OCI-LY7 (cell line): Measurements from ENCODE around the gene GDPD3. TPM values are rescaled to one million over a fixed set of nuclear protein-coding genes. Genes with fewer than 3 reads are reported as not detected.

ENCODE experiments used
- Bru-seq: library from RNA; stranded (reverse); fragments of 400-500 nt; gene quantifications from one replicate; lab custom pipeline; 2021; lab: Mats Ljungman, UMichigan
- BruChase-seq, 2 experiments: library from RNA; stranded (reverse); fragments of 400-500 nt; gene quantifications; one replicate each; lab custom pipeline; 2021; lab: Mats Ljungman, UMichigan
- BruUV-seq: library from RNA; stranded (reverse); fragments of 400-500 nt; replicated peaks from 2 replicates; lab custom pipeline; 2021; lab: Mats Ljungman, UMichigan
- CTCF ChIA-PET: fragments of 300-600 bp; sonication (Branson Sonifier 250); formaldehyde crosslinking; loops from one replicate; lab custom pipeline; 2022; ENCODE audit warnings: antibody characterized with exemption; ENCODE audit not compliant: unreplicated experiment; lab: Charles Lee
- POLR2A ChIA-PET: fragments of 300-600 bp; sonication (Branson Sonifier 250); formaldehyde crosslinking; loops from one replicate; lab custom pipeline; 2022; ENCODE audit warnings: antibody characterized with exemption; lab: Charles Lee
- DNase-seq: peaks from one replicate; pipeline ENCODE4 v3.0.0-alpha.2; 2015; ENCODE audit warnings: low spot score
- H2AFZ ChIP-seq: fragments of 200-600 bp; sonication (generic), shearing (Covaris generic); 2 replicates; pipeline ENCODE4 v1.6.1; 2014; ENCODE audit warnings: mild to moderate bottlenecking, antibody characterized with exemption, low read length, moderate library complexity
- H3K27ac ChIP-seq: fragments of 200-600 bp; sonication (generic); 2 replicates; pipeline ENCODE4 v1.5.1; 2014; ENCODE audit warnings: mixed run types, low read depth, mild to moderate bottlenecking, moderate library complexity, low read length, inconsistent platforms; ENCODE audit not compliant: poor library complexity, severe bottlenecking
- H3K36me3 ChIP-seq: fragments of 200-600 bp; sonication (generic); 2 replicates; pipeline ENCODE4 v1.6.1; 2014; ENCODE audit warnings: mild to moderate bottlenecking, antibody characterized with exemption, low read length, moderate library complexity, mixed read lengths; ENCODE audit not compliant: insufficient read depth
- H3K4me1 ChIP-seq: fragments of 200-600 bp; sonication (generic); 2 replicates; pipeline ENCODE4 v1.5.1; 2014; ENCODE audit warnings: mild to moderate bottlenecking, low read length; ENCODE audit not compliant: insufficient read depth, poor library complexity, severe bottlenecking
- H3K4me2 ChIP-seq: fragments of 200-600 bp; sonication (generic); 2 replicates; pipeline ENCODE4 v1.6.1; 2014; ENCODE audit warnings: mild to moderate bottlenecking, low read length
- H3K4me3 ChIP-seq: fragments of 200-600 bp; sonication (generic); 2 replicates; pipeline ENCODE4 v1.5.1; 2014; ENCODE audit warnings: mild to moderate bottlenecking, low read depth, low read length; ENCODE audit not compliant: poor library complexity, severe bottlenecking
- H3K79me2 ChIP-seq: fragments of 200-600 bp; sonication (generic); 2 replicates; pipeline ENCODE4 v1.6.1; 2016; ENCODE audit warnings: low read depth, mild to moderate bottlenecking, low read length, moderate library complexity, mixed read lengths; ENCODE audit not compliant: insufficient read depth
- H3K9me2 ChIP-seq: fragments of 200-600 bp; sonication (generic); 2 replicates; pipeline ENCODE4 v1.6.1; 2016; ENCODE audit warnings: mild to moderate bottlenecking, low read length, mixed read lengths; ENCODE audit not compliant: insufficient read depth
- H3K9me3 ChIP-seq: fragments of 200-600 bp; sonication (generic); 2 replicates; pipeline ENCODE4 v1.6.1; 2014; ENCODE audit warnings: mild to moderate bottlenecking, mixed run types, low read length, mixed read lengths
- H4K20me1 ChIP-seq: fragments of 200-600 bp; sonication (generic); 2 replicates; pipeline ENCODE4 v1.6.1; 2014; ENCODE audit warnings: mild to moderate bottlenecking, antibody characterized with exemption, low read length, moderate library complexity, mixed read lengths; ENCODE audit not compliant: insufficient read depth
- EZH2phosphoT487 ChIP-seq: fragments of 200-600 bp; sonication (generic); IDR thresholded peaks from 2 replicates; pipeline ENCODE4 v1.6.1; 2018; ENCODE audit warnings: low read depth, borderline replicate concordance, mild to moderate bottlenecking, mixed run types, antibody characterized with exemption, low read length, moderate library complexity, mixed read lengths
- intact Hi-C: fragments of 100-400 bp; cut with micrococcal nuclease; formaldehyde crosslinking; loops from one replicate; pipeline ENCODE4 v1.10.0; 2022; ENCODE audit not compliant: unreplicated experiment
- long read RNA-seq: library from polyadenylated mRNA; stranded (forward); transcript quantifications from one replicate; pipeline ENCODE4 v2.0.0, GENCODE V29; 2022
- total RNA-seq, 2 experiments: library from RNA; depleted of rRNA in 1 of 2; stranded (reverse); fragments of >200 nt in 1 of 2; shearing (Covaris generic) in 1 of 2; gene quantifications; 2 replicates each; pipeline ENCODE4 v1.2.3, GENCODE V29; 2014 to 2022
- TF ChIP-seq, protein P1 (sequence below): fragments of 200-600 bp; sonication (generic); conservative IDR thresholded peaks from 2 replicates; pipeline ENCODE4 v1.5.1; 2014; ENCODE audit warnings: mild to moderate bottlenecking, antibody characterized with exemption, low read length, moderate library complexity, mixed read lengths

Gene GDPD3, protein sequence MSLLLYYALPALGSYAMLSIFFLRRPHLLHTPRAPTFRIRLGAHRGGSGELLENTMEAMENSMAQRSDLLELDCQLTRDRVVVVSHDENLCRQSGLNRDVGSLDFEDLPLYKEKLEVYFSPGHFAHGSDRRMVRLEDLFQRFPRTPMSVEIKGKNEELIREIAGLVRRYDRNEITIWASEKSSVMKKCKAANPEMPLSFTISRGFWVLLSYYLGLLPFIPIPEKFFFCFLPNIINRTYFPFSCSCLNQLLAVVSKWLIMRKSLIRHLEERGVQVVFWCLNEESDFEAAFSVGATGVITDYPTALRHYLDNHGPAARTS
- 1.8 and 2.0 TPM in 2 replicates for total RNA-seq (2014; rRNA removed; shearing (Covaris generic))
- total RNA-seq (2022), result 5.0 and 5.2 TPM in 2 replicates
- percentile 30 among the genes with signal in this experiment for Bru-seq, nascent RNA
- BruChase-seq, experiment 1, labeled RNA remaining after a 6-hour chase, result percentile 33 among the genes with signal in this experiment
- percentile 30 among the genes with signal in this experiment for BruChase-seq, experiment 2, labeled RNA remaining after a 2-hour chase
- long read RNA-seq, partial matches to known transcripts, result 0 of 2 reads
- long read RNA-seq, other reads (novel, unspliced or antisense), result 2 of 2 reads

DNA sequence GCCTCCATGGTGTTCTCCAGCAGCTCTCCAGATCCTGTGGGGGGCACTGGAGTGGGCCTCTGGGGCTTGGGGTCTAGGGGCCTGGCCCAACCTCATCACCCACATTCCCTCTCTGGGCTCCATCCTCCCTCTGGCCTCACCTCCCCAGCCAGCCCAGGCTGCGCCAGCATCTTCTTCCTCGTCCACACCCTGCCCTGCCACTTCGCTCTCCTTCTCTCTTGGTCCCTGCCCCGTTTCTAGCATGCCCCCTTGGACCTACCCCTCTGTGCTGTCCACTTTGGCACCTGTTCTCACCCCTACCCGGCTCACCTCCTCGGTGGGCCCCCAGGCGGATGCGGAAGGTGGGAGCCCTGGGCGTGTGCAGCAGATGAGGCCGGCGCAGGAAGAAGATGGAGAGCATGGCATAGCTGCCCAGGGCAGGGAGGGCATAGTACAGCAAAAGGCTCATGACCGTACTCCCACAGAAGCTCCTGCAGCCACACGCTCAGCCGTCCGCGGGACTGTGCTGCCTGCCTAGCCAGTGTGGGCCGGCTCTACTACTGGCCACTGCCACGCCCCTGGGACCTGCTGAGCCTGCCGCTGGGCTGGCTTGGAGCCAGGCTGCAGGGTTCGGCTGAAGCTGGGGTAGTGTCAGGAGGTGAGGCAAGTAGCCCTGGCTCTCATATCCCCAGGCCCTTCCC is at the start of gene GDPD3:
TSS of gene GDPD3 (minus strand) at position 507 of the 680 bp plus-strand sequence. CDS start at position 448, 59 bp downstream.
- Histone ChIP-seq H3K9me2 (no peaks in the 10 kb centered on the region), H3K9me3 (no peaks in the 10 kb centered on the region), H3K4me2 (no peak within 1 kb of the TSS), H3K4me3 (no peak within 1 kb of the TSS), H3K36me3 (no peaks in the 10 kb centered on the region), H3K4me1 (peaks cover 15% of the 10 kb centered on the region), H3K27ac (no peak within 1 kb of the TSS), H4K20me1 (no peaks in the 10 kb centered on the region), H2AFZ (no peak within 1 kb of the TSS), H3K79me2 (no peaks in the 10 kb centered on the region)
- no TSS peak for BruUV-seq
- intact Hi-C loops, result no loop called here
- ChIA-PET CTCF (interaction anchor here (0.7 kb wide), 1 partner anchor 11 kb away, joined by 3 read pairs; no protein-coding TSS in a partner anchor), POLR2A (no interaction called here)
- DNase-seq, result no peak
- TF ChIP-seq EZH2phosphoT487, result no peak
- TF ChIP-seq, protein P1, sequence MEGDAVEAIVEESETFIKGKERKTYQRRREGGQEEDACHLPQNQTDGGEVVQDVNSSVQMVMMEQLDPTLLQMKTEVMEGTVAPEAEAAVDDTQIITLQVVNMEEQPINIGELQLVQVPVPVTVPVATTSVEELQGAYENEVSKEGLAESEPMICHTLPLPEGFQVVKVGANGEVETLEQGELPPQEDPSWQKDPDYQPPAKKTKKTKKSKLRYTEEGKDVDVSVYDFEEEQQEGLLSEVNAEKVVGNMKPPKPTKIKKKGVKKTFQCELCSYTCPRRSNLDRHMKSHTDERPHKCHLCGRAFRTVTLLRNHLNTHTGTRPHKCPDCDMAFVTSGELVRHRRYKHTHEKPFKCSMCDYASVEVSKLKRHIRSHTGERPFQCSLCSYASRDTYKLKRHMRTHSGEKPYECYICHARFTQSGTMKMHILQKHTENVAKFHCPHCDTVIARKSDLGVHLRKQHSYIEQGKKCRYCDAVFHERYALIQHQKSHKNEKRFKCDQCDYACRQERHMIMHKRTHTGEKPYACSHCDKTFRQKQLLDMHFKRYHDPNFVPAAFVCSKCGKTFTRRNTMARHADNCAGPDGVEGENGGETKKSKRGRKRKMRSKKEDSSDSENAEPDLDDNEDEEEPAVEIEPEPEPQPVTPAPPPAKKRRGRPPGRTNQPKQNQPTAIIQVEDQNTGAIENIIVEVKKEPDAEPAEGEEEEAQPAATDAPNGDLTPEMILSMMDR, result no peak; the same call in 1 of the 2 replicates

DNA sequence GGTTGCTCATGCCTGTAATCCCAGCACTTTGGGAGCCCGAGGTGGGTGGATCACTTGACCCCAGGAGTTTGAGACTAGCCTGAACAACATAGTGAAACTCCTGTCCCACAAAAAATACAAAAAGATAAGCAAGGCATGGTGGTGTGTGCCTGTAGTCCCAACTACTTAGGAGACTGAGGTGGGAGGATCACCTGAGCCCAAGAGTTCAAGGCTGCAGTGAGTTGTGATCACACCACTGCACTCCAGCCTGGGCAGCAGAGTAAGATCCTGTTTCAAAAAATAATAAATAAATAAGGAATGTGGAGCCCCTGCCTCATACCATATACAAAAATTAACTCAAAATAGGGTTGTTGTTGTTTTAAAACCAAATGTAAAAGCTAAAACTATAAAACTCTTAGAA is 43.9 kb upstream of the GDPD3 start:
- H3K9me3 ChIP-seq, result no peaks in the 10 kb centered on the region
- no peaks in the 10 kb centered on the region for H3K4me1 ChIP-seq
- TF ChIP-seq EZH2phosphoT487, result no peak
- TF ChIP-seq, protein P1, result no peak
- intact Hi-C loops, result no loop called here
- H3K4me3 ChIP-seq, result no peak overlapping the region
- no peaks in the 10 kb centered on the region for H3K36me3 ChIP-seq
- H2AFZ ChIP-seq, result no peak overlapping the region
- ChIA-PET POLR2A (no interaction called here), CTCF (no interaction called here)
- no peaks in the 10 kb centered on the region for H4K20me1 ChIP-seq
- H3K4me2 ChIP-seq, result no peak overlapping the region
- H3K79me2 ChIP-seq, result no peaks in the 10 kb centered on the region
- no peak overlapping the region for H3K27ac ChIP-seq
- no peaks in the 10 kb centered on the region for H3K9me2 ChIP-seq
- no peak for DNase-seq
- BruUV-seq, result no TSS peak
